ENCODE results near the gene DDO. TPM values are rescaled to one million over a fixed set of nuclear protein-coding genes. Genes with fewer than 3 reads are reported as not detected.

DDO gene
- total RNA-seq, 2 donors from 2014 or later = 2.0 to 2.3 TPM

DNA sequence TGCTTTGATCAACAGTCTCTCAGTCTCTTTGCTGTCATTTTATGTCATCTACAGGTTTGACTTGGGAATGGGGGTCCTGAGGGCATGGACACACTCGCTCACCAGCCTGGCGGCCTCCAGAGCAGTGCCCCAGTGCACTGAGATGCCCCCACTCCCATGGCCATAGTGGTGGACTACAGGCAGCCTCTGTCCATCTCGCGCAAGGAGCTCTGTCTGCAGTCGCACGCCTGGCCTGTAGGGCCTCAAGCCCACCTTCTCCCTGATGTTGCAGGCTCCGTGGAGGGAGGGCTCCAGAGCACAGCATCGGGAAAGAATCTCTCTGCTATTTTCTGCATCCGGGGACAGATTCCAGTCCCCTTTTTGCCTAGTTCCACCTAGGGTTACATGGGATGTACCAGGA is 22.6 kb downstream of the DDO start:
- H3K9me3 ChIP-seq = no peaks in the 10 kb centered on the region
- TF ChIP-seq, protein P1, sequence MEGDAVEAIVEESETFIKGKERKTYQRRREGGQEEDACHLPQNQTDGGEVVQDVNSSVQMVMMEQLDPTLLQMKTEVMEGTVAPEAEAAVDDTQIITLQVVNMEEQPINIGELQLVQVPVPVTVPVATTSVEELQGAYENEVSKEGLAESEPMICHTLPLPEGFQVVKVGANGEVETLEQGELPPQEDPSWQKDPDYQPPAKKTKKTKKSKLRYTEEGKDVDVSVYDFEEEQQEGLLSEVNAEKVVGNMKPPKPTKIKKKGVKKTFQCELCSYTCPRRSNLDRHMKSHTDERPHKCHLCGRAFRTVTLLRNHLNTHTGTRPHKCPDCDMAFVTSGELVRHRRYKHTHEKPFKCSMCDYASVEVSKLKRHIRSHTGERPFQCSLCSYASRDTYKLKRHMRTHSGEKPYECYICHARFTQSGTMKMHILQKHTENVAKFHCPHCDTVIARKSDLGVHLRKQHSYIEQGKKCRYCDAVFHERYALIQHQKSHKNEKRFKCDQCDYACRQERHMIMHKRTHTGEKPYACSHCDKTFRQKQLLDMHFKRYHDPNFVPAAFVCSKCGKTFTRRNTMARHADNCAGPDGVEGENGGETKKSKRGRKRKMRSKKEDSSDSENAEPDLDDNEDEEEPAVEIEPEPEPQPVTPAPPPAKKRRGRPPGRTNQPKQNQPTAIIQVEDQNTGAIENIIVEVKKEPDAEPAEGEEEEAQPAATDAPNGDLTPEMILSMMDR (IDR thresholded peaks at IDR 0.05) = no peak
- intact Hi-C loops (cut with DNase I) = loop anchor here (5.0 kb wide), 2 partner anchors 215 to 685 kb away; partner anchors contain the start of gene WASF1
- no peak overlapping the region for H3K27ac ChIP-seq
- H3K36me3 ChIP-seq = no peaks in the 10 kb centered on the region
- H3K4me3 ChIP-seq = no peak overlapping the region
- H3K27me3 ChIP-seq = no peaks in the 10 kb centered on the region
- no peak for DNase-seq
- H3K4me1 ChIP-seq = no peaks in the 10 kb centered on the region
- H3K9ac ChIP-seq (ENCODE audit: low read depth in 2 of 2, low read length in 2 of 2) = no peak overlapping the region

DNA sequence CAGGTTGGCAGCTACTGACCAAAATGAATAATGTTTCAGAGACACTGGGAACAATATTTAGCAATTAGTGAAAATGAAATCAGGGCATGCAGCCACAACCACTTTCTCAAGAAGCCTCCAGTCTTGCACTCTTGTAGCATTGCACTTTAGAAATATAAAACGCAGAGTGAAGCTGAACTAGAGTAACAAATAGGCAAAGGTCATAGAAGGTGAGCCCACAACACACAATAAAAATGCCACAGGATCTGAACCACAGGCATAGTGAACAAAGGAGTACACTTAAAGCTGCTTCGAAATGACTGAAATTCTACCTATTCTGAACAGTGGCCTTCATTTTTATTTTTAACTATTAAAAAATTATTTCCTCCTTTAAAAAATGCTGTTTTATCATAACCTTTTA is 25.0 kb downstream of the DDO start:
- intact Hi-C loops (cut with DNase I) = loop anchor here (5.0 kb wide), 2 partner anchors 213 to 683 kb away; partner anchors contain the start of gene WASF1
- no peaks in the 10 kb centered on the region for H3K27me3 ChIP-seq
- no peak overlapping the region for H3K4me3 ChIP-seq
- H3K9me3 ChIP-seq = no peaks in the 10 kb centered on the region
- H3K36me3 ChIP-seq = no peaks in the 10 kb centered on the region
- TF ChIP-seq, protein P1 (IDR thresholded peaks at IDR 0.05) = no peak
- no peak for DNase-seq
- no peak overlapping the region for H3K9ac ChIP-seq (ENCODE audit: low read depth in 2 of 2, low read length in 2 of 2)
- no peaks in the 10 kb centered on the region for H3K4me1 ChIP-seq
- no peak overlapping the region for H3K27ac ChIP-seq

DNA sequence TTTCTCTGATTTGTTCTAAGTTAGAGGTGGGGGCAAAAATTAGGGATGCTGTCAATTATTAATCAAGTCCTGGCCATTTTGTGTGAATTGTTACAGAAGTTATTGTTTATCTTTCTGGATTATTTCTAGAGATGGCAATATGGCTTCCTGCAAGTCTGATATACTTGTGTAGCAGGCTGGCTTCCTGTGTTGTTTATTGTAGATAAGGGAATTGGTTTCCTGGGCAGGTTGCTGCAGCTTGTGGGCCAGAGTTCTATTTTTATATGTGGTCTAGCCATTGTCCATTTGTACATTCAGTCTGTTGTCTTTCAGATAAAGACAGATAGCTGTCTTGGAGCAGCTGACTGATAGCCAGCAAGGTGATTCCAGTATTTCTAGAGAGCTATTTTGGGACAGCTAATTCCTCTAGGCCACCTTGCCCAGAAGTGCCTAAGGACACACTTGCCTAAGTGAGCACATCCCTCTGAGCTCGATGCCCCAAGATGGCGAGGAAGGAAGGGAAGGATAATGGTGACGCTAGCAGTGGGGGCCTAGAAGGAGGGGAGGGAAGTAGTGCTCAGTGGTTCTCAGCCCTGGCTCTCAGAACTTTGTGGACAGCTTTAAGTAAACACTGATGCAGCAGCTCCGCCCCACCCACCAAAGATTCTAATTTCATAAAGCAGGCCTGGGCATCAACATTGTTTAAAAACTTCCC is 25.5 kb downstream of the DDO start:
- TF ChIP-seq, protein P1 (IDR thresholded peaks at IDR 0.05) = no peak
- Histone ChIP-seq H3K27me3 (no peaks in the 10 kb centered on the region), H3K9ac (ENCODE audit: low read depth in 2 of 2, low read length in 2 of 2) (no peak overlapping the region), H3K27ac (no peak overlapping the region), H3K4me3 (no peak overlapping the region), H3K4me1 (no peaks in the 10 kb centered on the region), H3K9me3 (no peaks in the 10 kb centered on the region), H3K36me3 (no peaks in the 10 kb centered on the region)
- DNase-seq = no peak
- intact Hi-C loops (cut with DNase I) = loop anchor here (5.0 kb wide), 2 partner anchors 213 to 683 kb away; partner anchors contain the start of gene WASF1

DNA sequence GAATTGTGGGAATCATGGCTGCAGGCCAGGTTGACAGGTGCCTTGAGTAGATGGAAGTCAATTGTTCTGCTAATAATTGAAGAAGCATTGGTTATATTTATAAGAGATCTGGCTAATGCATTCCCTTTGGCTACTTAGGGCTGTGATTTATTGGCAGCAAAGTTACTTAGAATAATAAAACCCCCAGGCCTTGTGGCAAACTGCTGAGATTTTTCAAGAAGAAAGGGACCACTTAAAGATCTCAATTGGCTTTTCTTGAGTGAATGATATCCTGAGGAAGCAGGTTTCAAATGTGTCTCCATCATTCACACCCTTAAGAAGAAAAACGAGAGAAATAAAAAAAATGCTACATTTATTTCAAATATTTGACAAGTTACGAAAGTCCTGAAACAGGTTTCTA is 27.4 kb downstream of the DDO start:
- H3K36me3 ChIP-seq = no peaks in the 10 kb centered on the region
- no peaks in the 10 kb centered on the region for H3K9me3 ChIP-seq
- intact Hi-C loops (cut with DNase I) = no loop called here

DNA sequence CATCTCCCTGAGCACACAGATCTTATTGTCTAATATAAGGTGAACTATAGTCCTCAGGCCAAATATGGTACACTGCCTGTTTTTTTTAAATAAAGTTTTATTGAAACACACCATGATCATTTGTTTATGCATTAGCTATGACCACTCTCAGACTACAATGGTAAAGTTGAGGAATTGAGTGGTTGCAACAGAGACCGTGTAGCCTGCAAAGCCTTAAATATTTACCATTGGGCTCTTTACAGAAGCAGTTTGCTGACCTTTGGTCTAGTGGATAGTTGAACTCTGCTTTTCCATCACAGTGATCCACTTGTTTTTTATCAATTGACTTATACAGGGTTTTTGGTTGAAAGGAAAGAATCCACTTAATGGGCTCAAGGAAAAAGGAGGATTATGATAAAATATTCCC is 29.9 kb downstream of the DDO start:
- Histone ChIP-seq H3K4me3 (no peak overlapping the region), H3K27ac (no peak overlapping the region), H3K36me3 (no peaks in the 10 kb centered on the region), H3K4me1 (no peaks in the 10 kb centered on the region), H3K27me3 (no peaks in the 10 kb centered on the region), H3K9ac (ENCODE audit: low read depth in 2 of 2, low read length in 2 of 2) (no peak overlapping the region), H3K9me3 (no peaks in the 10 kb centered on the region)
- TF ChIP-seq, protein P1 (IDR thresholded peaks at IDR 0.05) = no peak
- DNase-seq = no peak
- intact Hi-C loops (cut with DNase I) = no loop called here

More for the DNA sequence above, 27.4 kb downstream of the DDO start:
- Histone ChIP-seq H3K4me1 (no peaks in the 10 kb centered on the region), H3K27me3 (no peaks in the 10 kb centered on the region), H3K4me3 (no peak overlapping the region), H3K27ac (no peak overlapping the region), H3K9ac (ENCODE audit: low read depth in 2 of 2, low read length in 2 of 2) (no peak overlapping the region)
- TF ChIP-seq, protein P1 (IDR thresholded peaks at IDR 0.05) = no peak
- no peak for DNase-seq
